HG03175 (cell line): Measurements from ENCODE around the gene ALDH9A1.
"Not testable (repeated sequence)": the region's sequence is repeated elsewhere in the genome, so short reads cannot be mapped to it uniquely, and the experiment has no call there.

Source experiments
- ATAC-seq: cut with Tn5 transposase; IDR thresholded peaks from one replicate; pipeline ENCODE4 v1.9.1; 2021; ENCODE audit warnings: mild to moderate bottlenecking, moderate library complexity; ENCODE audit not compliant: unreplicated experiment

The ALDH9A1 gene

DNA sequence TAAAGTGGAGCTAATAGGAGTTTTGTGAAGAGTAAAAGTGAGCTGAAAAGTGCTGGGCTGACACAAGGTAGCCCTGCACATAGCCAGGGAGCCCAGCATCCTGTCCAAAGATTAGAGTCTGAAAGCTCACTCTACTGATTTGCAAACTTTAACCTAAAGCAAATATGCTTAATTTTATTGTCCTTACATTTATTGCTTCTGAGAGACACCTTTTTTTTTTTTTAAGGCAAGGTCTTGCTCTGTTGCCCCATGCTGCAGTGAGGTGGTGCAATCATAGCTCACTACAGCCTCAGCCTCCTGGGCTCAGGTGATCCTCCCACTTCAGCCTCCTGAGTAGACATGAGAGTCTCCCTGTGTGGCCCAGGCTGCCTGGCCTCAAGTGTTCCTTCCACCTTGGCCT lies 50.8 kb downstream of the ALDH9A1 start:
- no peak for ATAC-seq

DNA sequence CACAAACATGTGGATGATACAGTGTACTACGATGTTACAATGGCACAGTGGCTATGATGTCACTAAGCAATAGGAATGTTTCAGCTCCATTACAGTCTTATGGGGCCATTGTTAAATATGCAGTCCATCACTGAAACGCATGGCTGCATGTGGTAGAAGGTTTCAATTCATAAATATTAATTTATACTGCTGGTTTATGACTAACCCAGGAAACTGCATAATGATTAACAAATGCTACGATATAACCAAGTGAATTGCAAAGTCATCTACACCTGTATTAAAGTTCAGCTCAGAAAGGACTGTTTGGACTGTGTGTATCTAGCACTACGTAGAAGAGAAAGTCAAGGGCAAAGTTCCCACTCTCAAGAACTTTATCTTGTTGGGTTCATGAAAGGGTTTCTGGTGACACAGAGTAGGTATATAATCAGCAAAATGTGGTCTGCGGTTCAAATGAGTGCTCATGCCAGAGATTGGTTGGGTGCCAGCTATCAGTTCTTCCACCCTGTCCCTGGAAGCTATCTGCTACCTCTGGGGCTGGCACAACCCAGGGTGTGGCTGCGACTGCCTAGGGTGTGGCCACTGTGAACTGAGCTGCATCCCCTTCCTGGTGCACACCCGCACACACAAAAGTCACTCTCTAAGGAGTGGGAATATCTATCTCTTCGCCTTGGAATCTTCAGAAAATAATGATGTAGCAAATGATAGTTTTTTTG lies 52.6 kb downstream of the ALDH9A1 start:
- peak; percentile 68 for ATAC-seq

DNA sequence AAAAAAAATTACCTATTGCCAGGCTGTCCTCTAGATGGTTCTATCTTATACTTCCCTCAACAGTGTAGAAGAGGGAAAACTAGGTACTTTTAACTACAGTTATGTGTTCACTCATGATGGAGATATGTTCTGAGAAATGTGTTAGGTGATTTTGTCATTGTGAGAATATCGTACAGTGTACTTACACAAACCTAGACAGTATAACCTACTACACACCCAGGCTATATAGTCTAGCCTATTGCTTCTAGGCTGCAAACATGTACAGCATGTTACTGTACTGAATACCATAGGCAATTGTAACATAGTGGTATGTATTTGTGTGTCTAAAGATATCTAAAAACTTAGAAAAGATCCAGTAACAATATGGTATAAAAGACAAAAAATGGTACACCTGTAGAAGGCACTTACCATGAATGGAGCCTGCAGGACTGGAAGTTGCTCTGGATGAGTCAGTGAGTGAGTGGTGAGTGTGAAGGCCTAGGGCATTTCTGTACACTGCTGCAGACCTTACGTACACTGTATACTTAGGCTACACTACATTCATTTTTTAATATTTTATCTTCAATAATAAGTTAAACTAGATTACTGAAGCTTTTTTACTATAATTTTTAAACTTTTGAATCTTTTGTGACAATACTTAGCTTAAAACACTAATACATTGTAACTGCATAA lies 54.2 kb downstream of the ALDH9A1 start:
- no peak for ATAC-seq

DNA sequence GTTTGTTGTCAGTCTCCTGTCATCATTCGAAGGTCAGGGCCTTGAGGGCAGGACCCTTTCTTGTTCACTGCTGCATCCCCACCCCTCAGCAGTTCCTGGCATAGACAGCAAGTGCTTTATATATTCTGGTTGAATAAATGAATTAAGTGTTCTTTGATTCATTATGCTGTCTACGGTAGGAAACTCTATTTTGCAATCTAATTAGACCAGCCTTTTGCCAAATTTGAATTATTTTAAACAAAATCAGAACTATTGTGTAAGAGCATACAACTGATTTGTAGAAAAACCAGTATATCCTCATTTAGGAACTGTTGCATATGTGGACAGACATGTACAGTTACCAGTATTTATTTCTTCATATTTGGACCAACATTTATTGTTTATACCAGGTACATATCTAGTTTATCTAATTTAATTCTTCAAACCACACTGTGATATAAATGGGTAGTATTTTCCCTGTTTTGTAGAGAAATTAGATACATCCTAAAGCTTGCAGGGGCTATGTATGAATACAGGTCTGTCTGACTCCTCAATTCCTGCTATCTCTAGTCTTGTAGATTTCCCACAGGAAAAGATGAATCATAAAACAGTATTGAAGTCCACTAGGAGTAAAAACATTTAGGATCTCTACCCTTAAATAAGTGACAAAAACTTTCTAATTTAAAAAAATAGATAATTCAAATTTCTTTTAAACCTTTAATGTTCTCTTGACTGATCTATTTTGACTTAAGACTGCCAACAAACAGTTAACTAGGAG lies 57.0 kb downstream of the ALDH9A1 start:
- no peak for ATAC-seq

DNA sequence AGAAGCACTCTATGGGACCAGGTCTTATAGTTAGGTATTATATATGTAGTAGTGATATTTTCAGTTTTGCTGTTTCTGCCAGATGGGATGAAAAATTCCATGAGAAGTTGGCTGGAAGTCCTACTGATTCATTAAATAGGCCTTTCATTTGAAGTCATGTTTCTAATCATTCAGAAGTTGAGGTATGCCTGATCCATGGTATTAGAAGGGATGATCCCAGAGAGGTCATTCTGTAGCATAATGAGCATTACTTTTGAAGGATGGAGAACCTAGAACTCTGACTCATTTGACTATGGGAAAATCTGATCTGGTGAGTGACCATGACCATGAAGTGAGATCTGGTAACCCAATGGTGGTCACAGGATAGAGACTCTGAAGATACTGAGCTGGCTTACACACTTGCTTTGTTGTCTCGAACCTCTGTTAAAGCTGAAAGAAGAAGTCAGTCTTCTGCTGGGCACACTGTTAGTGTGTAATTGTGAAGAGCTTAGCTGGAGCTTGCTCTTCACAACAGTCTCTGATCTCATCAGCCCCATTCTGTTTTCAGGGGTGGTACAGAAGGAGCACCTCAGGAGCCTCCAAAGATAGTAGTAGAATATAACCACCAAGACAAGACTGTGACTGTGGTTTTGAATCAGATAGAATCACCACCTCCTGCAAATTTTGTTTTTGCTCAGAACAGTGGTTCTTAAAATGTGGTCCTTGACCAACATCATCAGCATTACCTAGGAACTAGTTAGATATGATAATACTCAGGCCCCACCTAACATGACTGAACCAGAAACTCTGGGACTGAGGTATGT lies 58.3 kb downstream of the ALDH9A1 start:
- no peak for ATAC-seq

DNA sequence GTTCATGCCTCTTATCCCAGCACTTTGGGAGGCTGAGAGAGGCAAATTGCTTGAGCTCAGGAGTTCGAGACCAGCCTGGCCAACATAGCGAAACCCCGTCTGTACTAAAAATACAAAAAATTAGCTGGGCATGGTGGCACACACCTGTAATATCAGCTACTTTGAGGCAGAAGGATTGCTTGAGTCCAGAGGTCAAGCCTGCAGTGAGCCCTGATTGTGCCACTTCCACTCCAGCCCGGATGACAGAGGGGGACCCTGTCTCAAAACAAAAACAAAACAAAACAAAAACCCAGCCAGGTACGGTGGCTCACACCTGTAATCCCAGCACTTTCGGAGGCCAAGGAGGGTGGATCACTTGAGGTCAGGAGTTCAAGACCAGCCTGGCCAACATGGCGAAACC lies 60.2 kb downstream of the ALDH9A1 start:
- not testable (repeated sequence) for ATAC-seq

DNA sequence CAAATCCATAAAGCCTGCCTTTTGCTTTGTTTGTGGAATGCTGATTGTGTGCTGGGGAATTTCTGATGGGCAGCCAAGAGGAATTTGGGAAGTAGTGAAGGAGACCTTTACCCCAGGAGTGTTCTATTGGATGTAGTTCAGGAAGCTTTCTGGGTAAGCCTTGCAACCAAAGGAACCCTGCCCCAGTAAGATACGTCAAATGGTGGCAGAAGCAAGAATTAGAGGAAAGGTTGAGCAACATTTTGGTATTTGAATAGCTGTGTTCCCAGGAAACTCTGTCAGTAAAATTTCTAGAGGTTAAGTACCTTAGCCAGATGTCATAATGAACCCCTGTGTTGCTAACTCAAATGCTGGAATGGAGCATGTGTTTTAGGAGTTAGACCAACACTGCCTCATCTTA lies 60.9 kb downstream of the ALDH9A1 start:
- no peak for ATAC-seq

DNA sequence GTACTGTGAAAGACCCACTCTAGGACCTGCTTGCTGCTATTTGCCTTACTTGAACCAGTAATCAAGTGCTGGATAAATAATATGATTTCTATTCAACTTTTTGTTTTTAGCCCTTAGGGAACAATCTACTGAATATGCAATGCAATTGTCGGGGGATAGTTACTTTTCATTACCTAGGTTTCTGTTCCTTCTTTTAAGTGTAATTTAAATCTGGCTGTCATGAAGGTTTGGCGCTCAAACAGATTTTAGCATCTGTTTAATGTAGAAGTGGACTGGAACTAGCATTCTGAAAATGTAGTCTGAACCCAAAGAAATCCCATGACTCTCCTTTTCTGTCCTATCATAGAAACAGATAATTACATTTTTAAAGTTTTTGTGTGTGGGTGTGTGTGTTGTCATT lies 62.5 kb downstream of the ALDH9A1 start:
- ATAC-seq, result no peak

DNA sequence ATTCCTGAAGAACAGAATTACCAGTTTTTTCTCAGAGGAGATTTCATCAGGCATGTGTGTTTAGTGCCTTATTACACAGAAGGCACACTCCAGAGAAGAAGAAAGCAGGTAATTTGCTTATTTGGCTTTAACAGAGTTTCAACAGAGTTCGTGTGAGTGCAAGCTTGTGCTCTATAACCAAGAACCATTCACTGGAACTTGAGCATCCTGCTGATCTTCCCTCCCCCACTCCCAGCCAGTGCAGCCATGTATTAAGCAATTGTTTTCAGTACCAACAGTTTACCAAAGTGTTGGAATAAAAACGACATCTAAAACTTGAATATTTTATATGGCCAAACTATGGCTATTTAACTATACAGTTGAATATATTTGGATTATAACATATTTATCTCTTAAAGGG lies 63.0 kb downstream of the ALDH9A1 start:
- ATAC-seq, result no peak

DNA sequence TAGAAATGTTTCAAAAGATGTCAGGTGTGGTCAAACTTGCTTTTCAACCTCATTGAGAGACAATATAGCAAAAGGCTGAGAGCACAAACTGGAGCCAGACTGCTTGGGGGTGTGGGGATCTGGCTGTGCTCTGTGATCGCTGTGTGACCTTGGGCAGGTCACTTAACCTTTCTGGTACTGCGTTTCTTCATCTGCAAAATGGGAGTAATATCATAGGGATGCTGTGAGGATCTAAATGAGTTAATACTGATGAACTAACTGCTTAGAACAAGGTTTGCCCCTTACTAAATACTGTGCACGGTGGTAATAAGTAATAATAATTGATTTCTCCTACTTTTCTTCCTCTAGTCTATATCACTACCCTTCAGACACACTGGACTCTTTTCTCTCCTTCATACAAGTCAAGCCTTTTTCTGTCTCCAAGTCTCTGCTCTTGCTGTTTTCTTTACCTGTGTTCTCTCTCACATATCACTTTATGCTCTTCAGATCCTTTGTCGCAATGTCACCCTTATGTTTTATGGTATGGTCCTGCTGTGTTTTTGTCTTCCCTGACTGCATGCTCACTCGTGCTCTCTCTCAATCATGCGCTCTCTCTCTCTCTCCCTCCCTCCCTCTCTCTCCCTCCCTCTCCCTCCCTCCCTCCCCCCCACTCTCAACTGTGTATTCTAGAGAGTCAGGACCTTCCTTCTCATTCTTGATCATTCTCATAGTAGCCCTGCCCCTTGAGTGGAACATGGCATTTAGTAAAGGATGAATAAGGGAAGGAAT lies 64.0 kb downstream of the ALDH9A1 start:
- ATAC-seq, result no peak

DNA sequence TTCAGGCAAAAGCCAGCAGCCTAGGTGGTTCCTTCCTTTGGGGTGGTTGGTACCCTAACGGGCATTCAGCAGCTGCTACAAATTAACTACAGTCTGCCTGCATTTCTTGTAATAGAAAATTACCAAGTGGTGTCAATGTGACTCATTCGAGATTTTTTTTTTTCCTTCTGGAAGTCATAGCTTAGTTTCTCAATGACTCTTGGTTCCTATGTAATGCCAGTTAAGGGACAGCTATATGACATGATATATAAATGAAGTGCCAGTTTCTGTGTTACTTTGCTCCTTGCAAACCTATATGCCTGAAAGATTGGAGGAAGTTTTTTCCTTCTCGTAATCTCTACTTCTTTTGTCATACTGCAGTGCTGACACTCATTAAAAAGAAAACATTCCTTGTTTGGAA lies 64.7 kb downstream of the ALDH9A1 start:
- no peak for ATAC-seq

DNA sequence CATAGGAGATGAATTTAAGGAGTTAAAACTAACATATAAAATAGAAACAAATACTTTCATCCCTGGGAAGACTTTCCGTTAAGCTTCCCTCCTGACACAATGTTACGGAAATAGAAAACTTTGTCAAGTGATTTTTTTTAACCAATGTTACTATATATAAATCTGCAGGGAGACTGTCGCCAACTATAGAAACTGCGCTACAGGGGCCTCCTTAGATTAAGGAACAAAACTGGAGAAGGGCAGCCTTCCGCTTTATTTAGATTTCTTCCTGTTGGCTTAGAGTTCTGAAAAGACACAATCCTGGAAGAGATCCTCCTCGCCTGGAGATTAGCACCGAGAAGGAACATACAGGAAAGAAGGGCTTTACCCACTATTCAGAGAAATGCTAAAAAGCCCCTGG lies 65.9 kb downstream of the ALDH9A1 start:
- ATAC-seq, result no peak

DNA sequence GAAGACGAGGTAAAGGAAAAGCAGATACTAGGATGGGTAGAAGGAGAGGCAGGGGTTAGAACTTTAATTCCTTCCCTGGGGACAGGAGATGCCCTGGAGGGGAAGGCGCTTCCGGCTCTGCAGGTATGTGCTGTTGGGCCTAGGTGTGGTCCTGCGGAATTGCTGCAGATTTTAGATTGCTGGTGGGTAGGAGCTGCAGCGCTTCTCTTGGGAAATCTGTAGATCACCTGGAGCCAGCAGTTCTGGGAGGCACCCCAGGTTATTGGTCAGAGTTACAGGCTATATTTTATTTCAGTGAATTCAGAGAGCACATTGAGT lies 66.3 kb downstream of the ALDH9A1 start:
- no peak for ATAC-seq

DNA sequence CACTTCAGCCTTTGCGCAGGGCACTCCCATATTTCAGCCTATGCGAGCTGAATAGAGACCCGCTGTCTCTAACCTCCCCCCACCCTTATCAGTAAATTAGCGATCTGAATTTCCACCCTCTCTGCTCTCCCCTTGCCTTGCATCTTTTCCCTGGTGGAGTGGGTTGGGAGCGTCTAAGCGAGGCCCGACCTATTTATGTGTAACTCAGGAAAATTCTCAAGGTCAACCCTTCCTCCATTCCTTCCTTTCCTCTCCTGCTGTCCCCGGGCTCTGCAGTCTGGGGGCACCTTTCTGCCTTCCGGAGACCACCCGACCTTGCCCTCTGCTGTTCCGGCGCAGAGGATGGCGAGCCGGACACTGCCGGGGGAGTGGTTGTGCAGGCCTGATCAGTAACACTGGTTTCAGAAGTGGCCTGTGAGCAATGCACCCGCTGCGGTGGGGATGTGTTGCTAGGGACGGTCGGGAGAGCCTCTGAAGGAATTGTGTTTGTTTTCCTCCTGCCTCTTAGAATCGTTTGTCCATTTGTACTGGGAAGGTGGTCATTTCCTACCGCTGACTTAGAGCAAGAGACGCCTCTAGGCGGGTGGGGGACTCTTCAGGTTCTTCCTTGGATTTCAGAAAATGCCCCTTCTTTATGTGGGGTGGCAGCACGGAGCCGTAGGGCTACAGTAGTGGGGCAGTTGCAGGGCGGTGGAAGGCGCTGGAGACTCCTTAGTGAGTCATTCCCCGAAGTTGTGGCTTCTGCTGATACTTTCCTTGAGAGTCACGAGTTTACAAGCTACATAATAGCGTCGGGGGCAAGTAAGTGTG lies 66.8 kb downstream of the ALDH9A1 start:
- ATAC-seq, result peak; percentile 35

DNA sequence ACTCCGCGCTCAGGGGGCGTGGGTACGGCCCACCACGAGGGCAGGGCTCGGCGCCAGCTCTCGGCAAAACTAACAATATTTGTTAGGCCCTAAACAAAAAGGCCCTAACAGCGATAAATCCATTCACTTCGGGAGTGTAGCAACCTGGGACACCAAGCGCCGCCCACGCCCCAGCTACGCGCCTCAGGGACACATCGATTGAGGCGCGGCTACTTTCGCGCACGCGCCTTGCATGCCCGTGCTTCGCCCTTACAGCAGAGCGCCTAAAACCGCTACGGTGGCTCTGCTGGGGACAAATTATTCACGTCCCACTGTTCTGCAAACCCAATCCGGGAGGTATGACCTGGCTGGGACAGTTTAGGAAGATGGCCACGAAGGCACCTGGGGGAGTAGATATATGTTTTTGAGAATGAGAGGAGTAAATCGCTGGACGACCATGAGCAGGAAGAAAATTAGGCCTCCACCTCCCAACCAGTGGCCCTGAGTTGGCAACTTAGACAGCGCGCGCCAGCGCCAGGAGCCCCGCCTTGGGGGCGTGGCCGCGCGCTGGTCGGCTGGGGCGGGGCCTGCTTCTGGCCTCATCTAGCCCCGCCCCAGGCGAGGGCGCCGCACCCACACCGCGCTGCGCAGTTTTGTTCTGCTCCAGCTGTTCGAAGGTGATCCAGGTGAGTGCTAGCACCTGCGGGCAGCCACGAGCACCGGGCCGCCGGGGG lies 67.6 kb downstream of the ALDH9A1 start, which contains the start of gene MGST3:
Gene MGST3 (plus strand): TSS at position 606 of the 713 bp plus-strand sequence. CDS start 18,614 bp downstream, outside the sequence.
- ATAC-seq, result peak; percentile 85

DNA sequence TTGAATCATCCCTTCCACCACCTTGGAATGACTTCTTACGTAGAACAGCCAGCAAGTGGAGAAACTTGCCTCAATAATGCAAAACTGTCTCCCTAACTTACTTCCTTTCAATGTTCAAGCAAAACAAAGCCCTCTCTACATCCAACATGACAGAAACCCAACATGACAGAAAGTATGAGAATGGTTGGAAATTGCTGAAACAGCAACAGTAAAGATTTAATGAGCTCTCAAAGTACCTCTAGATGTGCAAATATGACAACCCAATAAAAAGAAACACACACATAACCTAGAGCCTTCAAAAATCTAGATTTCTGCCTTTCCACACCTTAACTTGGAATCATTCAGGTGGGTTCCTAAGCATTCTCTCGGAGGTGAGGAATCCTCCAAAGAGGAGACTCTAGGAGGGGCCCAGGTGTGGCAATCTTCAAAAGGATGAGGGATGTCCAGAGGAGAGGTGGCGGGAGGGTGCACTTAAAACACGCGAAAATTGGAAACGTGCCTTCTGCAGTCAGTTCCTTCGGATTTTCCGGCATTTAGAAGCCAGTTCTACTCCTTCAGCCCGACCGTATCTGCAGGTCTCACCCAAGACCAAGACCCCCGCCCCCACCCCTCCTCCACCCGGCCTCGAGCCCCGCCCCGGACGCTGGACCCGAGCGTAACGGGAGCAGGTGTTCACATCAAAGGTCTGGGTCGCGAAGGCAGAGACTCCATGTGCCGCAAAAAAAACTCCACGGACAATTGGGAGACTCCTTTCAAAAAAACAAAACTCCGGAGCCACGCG lies 68.3 kb downstream of the ALDH9A1 start:
- no peak for ATAC-seq

DNA sequence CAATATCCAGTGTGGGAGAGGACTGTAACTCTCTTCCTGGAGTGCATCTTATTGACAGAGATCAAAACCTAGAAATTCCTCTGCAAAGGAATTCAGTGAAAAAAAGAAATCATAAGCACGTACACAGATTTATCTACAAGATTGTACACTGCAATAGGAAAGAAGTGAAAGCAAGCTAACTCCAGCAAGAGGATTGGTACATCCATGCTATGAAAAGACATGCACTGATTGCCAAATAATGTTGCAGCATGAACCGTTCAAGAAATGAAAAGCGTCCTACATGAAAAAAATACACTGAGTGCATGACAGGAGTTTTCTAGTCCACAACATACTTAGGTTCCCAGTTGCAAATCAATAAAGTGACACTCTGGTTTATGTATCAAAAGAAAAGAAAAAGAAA lies 69.2 kb downstream of the ALDH9A1 start:
- ATAC-seq, result no peak

DNA sequence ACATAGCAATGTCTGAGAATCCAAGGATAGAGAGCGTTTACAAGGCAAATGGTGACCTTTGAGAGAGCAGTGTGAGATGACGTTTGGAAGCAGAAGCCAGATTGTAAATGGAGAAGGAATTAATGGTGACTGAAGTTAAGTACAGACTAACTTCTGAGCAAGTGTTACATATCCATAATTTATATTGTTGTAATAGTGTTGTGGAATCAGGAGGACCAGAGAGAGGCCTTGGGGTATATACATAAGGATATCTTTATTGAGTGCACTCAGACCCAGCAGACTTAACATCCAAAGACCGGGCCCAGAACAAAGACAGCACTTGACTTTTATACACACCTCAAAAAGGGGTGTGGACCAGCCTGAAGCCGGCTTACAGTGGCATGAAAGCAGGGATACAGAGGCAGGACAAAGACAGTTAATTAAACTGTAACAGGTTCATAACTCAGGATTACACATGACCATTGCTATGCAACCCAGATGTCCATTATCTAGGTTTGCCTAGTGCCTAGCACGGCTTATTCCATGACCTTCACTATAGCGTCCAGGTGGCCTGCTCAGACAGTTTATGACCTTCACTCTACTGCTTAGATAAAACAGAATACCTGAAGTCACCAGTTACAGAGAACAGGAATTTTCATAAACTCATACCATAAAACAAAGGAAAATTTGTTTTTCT lies 70.1 kb downstream of the ALDH9A1 start:
- ATAC-seq, result no peak
